NK-92 treated with Interleukin-12 subunit alpha and Interleukin-12 subunit beta, amount 100 ng/mL, for 24 hours (cell line): ENCODE results near the gene MTERF1.

Source experiments
- DNase-seq: peaks from one replicate; lab custom pipeline; 2025; lab: John Stamatoyannopoulos, UW

MTERF1 gene

GRCh38 chr7:91835091-91835825, 45.2 kb downstream of the MTERF1 start:
- no peak for DNase-seq

DNA sequence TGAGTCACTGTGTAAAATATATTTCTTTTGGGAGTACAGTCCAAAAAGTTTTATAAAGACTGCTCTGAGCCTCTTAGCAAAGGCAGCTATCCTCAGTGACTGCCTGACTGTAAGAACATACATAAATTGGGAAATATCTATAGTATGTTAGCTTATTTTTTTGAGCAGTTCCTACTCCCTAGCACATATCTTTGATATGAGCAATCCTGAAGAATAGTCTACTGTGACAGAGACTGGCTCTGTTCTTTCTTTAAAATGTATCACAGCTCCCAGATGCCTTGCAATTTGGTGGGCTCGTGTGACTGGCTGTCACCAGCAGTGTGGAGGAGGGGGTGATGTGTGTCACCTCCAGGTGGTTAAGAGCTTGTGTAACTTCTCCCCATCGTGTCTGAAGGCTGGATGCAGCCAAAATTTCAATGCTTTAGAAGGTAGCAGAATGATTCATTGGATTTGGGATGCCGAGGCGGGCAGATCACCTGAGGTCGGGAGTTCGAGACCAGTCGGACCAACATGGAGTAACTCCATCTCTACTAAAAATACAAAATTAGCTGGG, 47.9 kb downstream of the MTERF1 start:
- DNase-seq: no peak

GRCh38 chr7:91827169-91827568, 53.3 kb downstream of the MTERF1 start:
- DNase-seq: no peak

DNA sequence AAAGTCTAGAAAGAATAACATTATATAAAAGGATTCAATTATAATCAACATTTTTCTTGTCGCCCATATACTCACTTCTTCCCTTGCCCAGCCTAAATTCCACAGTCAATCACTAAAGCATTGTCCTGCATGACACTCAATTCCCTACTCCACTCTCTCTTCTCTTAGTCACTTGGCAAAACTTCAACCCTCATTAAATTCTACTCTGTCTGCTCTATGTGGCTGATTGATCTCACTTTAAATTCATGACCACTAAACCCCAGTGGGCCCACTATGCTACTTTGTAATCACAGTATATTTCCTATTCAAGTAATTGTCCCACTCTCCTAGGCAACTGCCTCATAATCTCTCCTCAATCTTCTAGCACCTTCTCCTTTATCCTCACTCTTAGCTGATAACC, 54.1 kb downstream of the MTERF1 start:
- DNase-seq: no peak

GRCh38 chr7:91824201-91824600, 56.3 kb downstream of the MTERF1 start:
- no peak for DNase-seq
